ENCODE results near the gene COX7B2. TPM values are rescaled to one million over a fixed set of nuclear protein-coding genes. Genes with fewer than 3 reads are reported as not detected.

The COX7B2 gene
- total and polyA plus RNA-seq, 10 of the 15 experiments (the other 5 are each of a cell fraction or from before 2014, with no cell fraction given), result not detected

- FAIRE-seq, result no peak
- TF ChIP-seq, protein P1, sequence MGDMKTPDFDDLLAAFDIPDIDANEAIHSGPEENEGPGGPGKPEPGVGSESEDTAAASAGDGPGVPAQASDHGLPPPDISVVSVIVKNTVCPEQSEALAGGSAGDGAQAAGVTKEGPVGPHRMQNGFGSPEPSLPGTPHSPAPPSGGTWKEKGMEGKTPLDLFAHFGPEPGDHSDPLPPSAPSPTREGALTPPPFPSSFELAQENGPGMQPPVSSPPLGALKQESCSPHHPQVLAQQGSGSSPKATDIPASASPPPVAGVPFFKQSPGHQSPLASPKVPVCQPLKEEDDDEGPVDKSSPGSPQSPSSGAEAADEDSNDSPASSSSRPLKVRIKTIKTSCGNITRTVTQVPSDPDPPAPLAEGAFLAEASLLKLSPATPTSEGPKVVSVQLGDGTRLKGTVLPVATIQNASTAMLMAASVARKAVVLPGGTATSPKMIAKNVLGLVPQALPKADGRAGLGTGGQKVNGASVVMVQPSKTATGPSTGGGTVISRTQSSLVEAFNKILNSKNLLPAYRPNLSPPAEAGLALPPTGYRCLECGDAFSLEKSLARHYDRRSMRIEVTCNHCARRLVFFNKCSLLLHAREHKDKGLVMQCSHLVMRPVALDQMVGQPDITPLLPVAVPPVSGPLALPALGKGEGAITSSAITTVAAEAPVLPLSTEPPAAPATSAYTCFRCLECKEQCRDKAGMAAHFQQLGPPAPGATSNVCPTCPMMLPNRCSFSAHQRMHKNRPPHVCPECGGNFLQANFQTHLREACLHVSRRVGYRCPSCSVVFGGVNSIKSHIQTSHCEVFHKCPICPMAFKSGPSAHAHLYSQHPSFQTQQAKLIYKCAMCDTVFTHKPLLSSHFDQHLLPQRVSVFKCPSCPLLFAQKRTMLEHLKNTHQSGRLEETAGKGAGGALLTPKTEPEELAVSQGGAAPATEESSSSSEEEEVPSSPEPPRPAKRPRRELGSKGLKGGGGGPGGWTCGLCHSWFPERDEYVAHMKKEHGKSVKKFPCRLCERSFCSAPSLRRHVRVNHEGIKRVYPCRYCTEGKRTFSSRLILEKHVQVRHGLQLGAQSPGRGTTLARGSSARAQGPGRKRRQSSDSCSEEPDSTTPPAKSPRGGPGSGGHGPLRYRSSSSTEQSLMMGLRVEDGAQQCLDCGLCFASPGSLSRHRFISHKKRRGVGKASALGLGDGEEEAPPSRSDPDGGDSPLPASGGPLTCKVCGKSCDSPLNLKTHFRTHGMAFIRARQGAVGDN (IDR thresholded peaks at IDR 0.05), result no peak
- TF ChIP-seq, protein P2, sequence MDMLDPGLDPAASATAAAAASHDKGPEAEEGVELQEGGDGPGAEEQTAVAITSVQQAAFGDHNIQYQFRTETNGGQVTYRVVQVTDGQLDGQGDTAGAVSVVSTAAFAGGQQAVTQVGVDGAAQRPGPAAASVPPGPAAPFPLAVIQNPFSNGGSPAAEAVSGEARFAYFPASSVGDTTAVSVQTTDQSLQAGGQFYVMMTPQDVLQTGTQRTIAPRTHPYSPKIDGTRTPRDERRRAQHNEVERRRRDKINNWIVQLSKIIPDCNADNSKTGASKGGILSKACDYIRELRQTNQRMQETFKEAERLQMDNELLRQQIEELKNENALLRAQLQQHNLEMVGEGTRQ (IDR thresholded peaks at IDR 0.05; ENCODE audit: borderline replicate concordance, low read depth, low read length), result no peak
- TF ChIP-seq ZSCAN29 (IDR thresholded peaks at IDR 0.05), result no peak
Observed at GRCh38 chr4:46890056-46890455, 19.0 kb downstream of the COX7B2 start.

More at GRCh38 chr4:46890056-46890455, 19.0 kb downstream of the COX7B2 start:
- CTCF ChIA-PET, result no interaction called here
- RAD21 ChIA-PET (ENCODE audit: unreplicated experiment), result no interaction called here
- Histone ChIP-seq H3K9me3 (replicated peaks; ENCODE audit: control insufficient read depth, insufficient read depth, low read length) (no peaks in the 10 kb centered on the region), H3K4me2 (ENCODE audit: control insufficient read depth, insufficient read depth) (no peak overlapping the region), H3K36me3 (ENCODE audit: control insufficient read depth in 2 of 2, insufficient read depth in 2 of 2, low read length in 1 of 2) (no peaks in the 10 kb centered on the region), H4K20me1 (ENCODE audit: control insufficient read depth, insufficient read depth) (no peaks in the 10 kb centered on the region), H3K27me3 (replicated peaks in 1 of 2; ENCODE audit: control insufficient read depth in 2 of 2, insufficient read depth in 2 of 2, low read length in 1 of 2) (no peaks in the 10 kb centered on the region), H3K4me3 (no peak overlapping the region), H3K27ac (ENCODE audit: control insufficient read depth, insufficient read depth) (no peak overlapping the region), H3K4me1 (ENCODE audit: control insufficient read depth, insufficient read depth, low read length) (no peaks in the 10 kb centered on the region), H3K9ac (ENCODE audit: control insufficient read depth, insufficient read depth, low read length) (no peak overlapping the region), H2AFZ (ENCODE audit: control insufficient read depth, low read depth, low read length) (no peak overlapping the region), H3K79me2 (ENCODE audit: control insufficient read depth, insufficient read depth, low read length) (no peaks in the 10 kb centered on the region)
- no TSS peak for BruUV-seq (replicated peaks)
- 13% methylated on average over 2 of the region's 2 CpGs for WGBS (ENCODE audit: insufficient coverage, insufficient replicate concordance, low lambda C conversion rate, missing lambda C conversion rate)
- SMC1A ChIA-PET (ENCODE audit: uncharacterized antibody, unreplicated experiment), result interaction anchor here (1.1 to 1.3 kb wide), 3 partner anchors 30 to 441 kb away, joined by 3 to 4 read pairs (median 4); no protein-coding TSS in a partner anchor
- DNase-seq (ENCODE audit: low read depth, low spot score) (no peak), ATAC-seq (no peak)
- intact Hi-C loops (cut with micrococcal nuclease; ENCODE audit: unreplicated experiment), result no loop called here
- in situ Hi-C loops (cut with MboI), result no loop called here
- POLR2A ChIA-PET, result no interaction called here
